GM12878 (cell line): ENCODE data around the gene CD48. TPM values are rescaled to one million over a fixed set of nuclear protein-coding genes. Genes with fewer than 3 reads are reported as not detected.

Source experiments
- ATAC-seq: fragments of 200-7000 bp; cut with Tn5 transposase; 3 replicates; pipeline ENCODE4 v1.9.1; 2020; ENCODE audit warnings: mild to moderate bottlenecking, moderate library complexity
- BruUV-seq: library from RNA; stranded (reverse); fragments of 400-500 nt; replicated peaks from 2 replicates; lab custom pipeline; 2021; lab: Mats Ljungman, UMichigan
- CTCF ChIA-PET: fragments of 300-600 bp; sonication (Branson Sonifier 250); formaldehyde crosslinking; extraction: SDS; loops from one replicate; lab custom pipeline; 2021; ENCODE audit warnings: inconsistent platforms; lab: Yijun Ruan, JAX
- POLR2A ChIA-PET: fragments of 350-600 bp; formaldehyde crosslinking; extraction: SDS; loops from one replicate; lab custom pipeline; 2021; ENCODE audit warnings: inconsistent platforms; lab: Charles Lee
- RAD21 ChIA-PET: fragments of 300-600 bp; sonication (Branson Sonifier 250); formaldehyde crosslinking; loops from one replicate; lab custom pipeline; 2023; ENCODE audit warnings: antibody characterized with exemption; ENCODE audit not compliant: unreplicated experiment; lab: Charles Lee
- SMC1A ChIA-PET: fragments of 300-600 bp; sonication (Branson Sonifier 250); formaldehyde crosslinking; loops from one replicate; lab custom pipeline; 2023; ENCODE audit not compliant: unreplicated experiment, uncharacterized antibody; lab: Charles Lee
- DNase-seq: peaks from one replicate; pipeline ENCODE4 v3.0.0-alpha.2; 2011; ENCODE audit warnings: low read depth, low spot score
- FAIRE-seq: peaks from 3 replicates; lab custom pipeline; 2011; peaks lifted over from hg19 to GRCh38; lab: Jason Lieb, UNC
- H2AFZ ChIP-seq: 2 replicates; pipeline ENCODE4 v1.6.0; 2011; ENCODE audit warnings: low read depth, low read length, control low read depth; ENCODE audit not compliant: control insufficient read depth
- H3K27ac ChIP-seq: 2 replicates; pipeline ENCODE4 v1.5.1; 2011; ENCODE audit warnings: control low read depth; ENCODE audit not compliant: control insufficient read depth, insufficient read depth
- H3K27me3 ChIP-seq, 2 experiments: replicated peaks in 1 of 2; 2 replicates each; pipeline versions ENCODE4 v1.6.0 to v1.6.1; 2011; ENCODE audit warnings: low read length in 1 of 2; ENCODE audit not compliant: control insufficient read depth in 2 of 2, insufficient read depth in 2 of 2
- H3K36me3 ChIP-seq, 2 experiments: 2 replicates each; pipeline ENCODE4 v1.5.1; 2011; ENCODE audit warnings: low read length in 1 of 2; ENCODE audit not compliant: control insufficient read depth in 2 of 2, insufficient read depth in 2 of 2
- H3K4me1 ChIP-seq: 2 replicates; pipeline ENCODE4 v1.6.1; 2011; ENCODE audit warnings: mild to moderate bottlenecking, low read length, moderate library complexity, mixed read lengths; ENCODE audit not compliant: control insufficient read depth, insufficient read depth
- H3K4me2 ChIP-seq: 2 replicates; pipeline ENCODE4 v1.6.0; 2011; ENCODE audit warnings: control low read depth; ENCODE audit not compliant: control insufficient read depth, insufficient read depth
- H3K4me3 ChIP-seq: fragments of 200-600 bp; sonication (generic); 2 replicates; pipeline ENCODE4 v1.5.1; 2016
- H3K79me2 ChIP-seq: 2 replicates; pipeline ENCODE4 v1.6.0; 2011; ENCODE audit warnings: low read length; ENCODE audit not compliant: control insufficient read depth, insufficient read depth
- H3K9ac ChIP-seq: 2 replicates; pipeline ENCODE4 v1.8.0; 2011; ENCODE audit warnings: low read length, control low read depth, mixed read lengths; ENCODE audit not compliant: control insufficient read depth, insufficient read depth
- H3K9me3 ChIP-seq: replicated peaks from 3 replicates; pipeline ENCODE4 v1.5.1; 2011; ENCODE audit warnings: mild to moderate bottlenecking, low read length; ENCODE audit not compliant: control insufficient read depth, insufficient read depth
- H4K20me1 ChIP-seq: 2 replicates; pipeline ENCODE4 v1.6.0; 2011; ENCODE audit not compliant: control insufficient read depth, insufficient read depth
- BCL3 ChIP-seq: IDR thresholded peaks from 2 replicates; pipeline ENCODE4 v1.6.1; 2011; ENCODE audit warnings: borderline replicate concordance, low read depth, mild to moderate bottlenecking, moderate library complexity, low read length; ENCODE audit not compliant: insufficient read depth, poor library complexity, severe bottlenecking
- EED ChIP-seq: sonication (generic); IDR thresholded peaks from 2 replicates; pipeline ENCODE4 v1.6.1; 2016; ENCODE audit warnings: antibody characterized with exemption, low read depth
- FOXM1 ChIP-seq: IDR thresholded peaks from 2 replicates; pipeline ENCODE4 v1.6.1; 2012; ENCODE audit warnings: low read depth, mild to moderate bottlenecking, inconsistent platforms, low read length, moderate library complexity
- IKZF1 ChIP-seq: fragments of 450-650 bp; conservative IDR thresholded peaks from 2 replicates; pipeline ENCODE4 v1.6.1; 2017; ENCODE audit warnings: antibody characterized with exemption, mild to moderate bottlenecking
- JUNB ChIP-seq: IDR thresholded peaks from 2 replicates; pipeline ENCODE4 v1.6.1; 2016; ENCODE audit warnings: antibody characterized with exemption, mild to moderate bottlenecking
- LARP7 ChIP-seq: fragments of 450-650 bp; IDR thresholded peaks from 2 replicates; pipeline ENCODE4 v1.6.1; 2017; ENCODE audit warnings: mild to moderate bottlenecking
- MTA3 ChIP-seq: IDR thresholded peaks from 2 replicates; pipeline ENCODE4 v1.6.1; 2012; ENCODE audit warnings: low read length, inconsistent platforms, borderline replicate concordance
- NFIC ChIP-seq: IDR thresholded peaks from 2 replicates; pipeline ENCODE4 v1.6.1; 2012; ENCODE audit warnings: low read depth, mild to moderate bottlenecking, inconsistent platforms, low read length, moderate library complexity
- RUNX3 ChIP-seq: IDR thresholded peaks from 2 replicates; pipeline ENCODE4 v1.6.1; 2012; ENCODE audit warnings: low read length, inconsistent platforms
- SMC3 ChIP-seq: IDR thresholded peaks from 2 replicates; pipeline ENCODE4 v1.6.1; 2011; ENCODE audit warnings: low read length, improper control_type of control experiment, borderline replicate concordance
- WGBS: methylation state at CpG from one replicate; pipeline ENCODE4 v1.1.6; 2016; ENCODE audit warnings: low lambda C conversion rate; ENCODE audit not compliant: insufficient replicate concordance, insufficient coverage; ENCODE audit errors: missing lambda C conversion rate; 5-methylcytosine and 5-hydroxymethylcytosine counted together
- in situ Hi-C: fragments of 300-500 bp; cut with MboI; formaldehyde crosslinking; loops from 9 replicates; pipeline ENCODE4 v1.14.3; 2018; ENCODE audit warnings: mixed read lengths
- intact Hi-C: fragments of 100-400 bp; cut with micrococcal nuclease; formaldehyde crosslinking; loops from one replicate; pipeline ENCODE4 v1.14.2; 2022; ENCODE audit not compliant: unreplicated experiment
- polyA plus RNA-seq, 11 experiments: library from polyadenylated mRNA; depleted of rRNA in 4 of 11; unstranded in 6 of 11; stranded (reverse) in 5 of 11; fragments of >200 nt; fragmentation: Nextera tagmentation in 4 of 11; fragmentation: Illumina TruSeq in 1 of 11; extraction: Ambion mirVana in 4 of 11; extraction: Trizol in 1 of 11; gene quantifications; 1 replicate in 1 of 11; 2 replicates in 10 of 11; pipeline versions ENCODE4 v1.2.1 to v1.2.3, GENCODE V29; 2011 to 2016; ENCODE audit warnings: inconsistent platforms in 2 of 11, missing spikeins in 2 of 11, low read depth in 1 of 11
- total RNA-seq, 4 experiments: library from RNA; depleted of rRNA in 3 of 4; stranded (reverse); fragments of >200 nt in 3 of 4; fragmentation: Illumina TruSeq in 1 of 4; extraction: Trizol in 1 of 4; gene quantifications; 2 replicates each; pipeline versions ENCODE4 v1.2.1 to v1.2.3, GENCODE V29; 2013 to 2021
- TF ChIP-seq, protein P1 (sequence below): fragments of 150-350 bp; IDR thresholded peaks from 2 replicates; pipeline ENCODE4 v1.6.1; 2014; ENCODE audit warnings: mild to moderate bottlenecking, low read depth, low read length

The CD48 gene
- total and polyA plus RNA-seq, 10 of the 15 experiments (the other 5 are each of a cell fraction or from before 2014, with no cell fraction given) = 302 to 1,315 (median 430) TPM

GRCh38 chr1:160653620-160654016, 58.0 kb downstream of the CD48 start:
- peak overlapping the region; percentile 75 for H3K27ac ChIP-seq
- H3K36me3 ChIP-seq = no peaks in the 10 kb centered on the region
- peaks cover 56% of the 10 kb centered on the region for H3K79me2 ChIP-seq
- TF ChIP-seq RUNX3 = peak; percentile 25
- TF ChIP-seq FOXM1 = peak; percentile 12; the same call in 1 of the 2 replicates
- 0 out of 2 replicates have a peak, but pooled peaks have one; percentile 12 for TF ChIP-seq SMC3
- TF ChIP-seq, protein P1, sequence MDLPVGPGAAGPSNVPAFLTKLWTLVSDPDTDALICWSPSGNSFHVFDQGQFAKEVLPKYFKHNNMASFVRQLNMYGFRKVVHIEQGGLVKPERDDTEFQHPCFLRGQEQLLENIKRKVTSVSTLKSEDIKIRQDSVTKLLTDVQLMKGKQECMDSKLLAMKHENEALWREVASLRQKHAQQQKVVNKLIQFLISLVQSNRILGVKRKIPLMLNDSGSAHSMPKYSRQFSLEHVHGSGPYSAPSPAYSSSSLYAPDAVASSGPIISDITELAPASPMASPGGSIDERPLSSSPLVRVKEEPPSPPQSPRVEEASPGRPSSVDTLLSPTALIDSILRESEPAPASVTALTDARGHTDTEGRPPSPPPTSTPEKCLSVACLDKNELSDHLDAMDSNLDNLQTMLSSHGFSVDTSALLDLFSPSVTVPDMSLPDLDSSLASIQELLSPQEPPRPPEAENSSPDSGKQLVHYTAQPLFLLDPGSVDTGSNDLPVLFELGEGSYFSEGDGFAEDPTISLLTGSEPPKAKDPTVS = no peak
- TF ChIP-seq NFIC = peak; percentile 60; the same call in 1 of the 2 replicates
- no peak for TF ChIP-seq JUNB
- TF ChIP-seq EED = peak; percentile 77; the same call in 1 of the 2 replicates
- 0 out of 2 replicates have a peak, but pooled peaks have one; percentile 9 for TF ChIP-seq IKZF1
- TF ChIP-seq MTA3 = 0 out of 2 replicates have a peak, but pooled peaks have one; percentile 12
- no peak for TF ChIP-seq LARP7
- TF ChIP-seq BCL3 = peak; percentile 54
- H3K4me1 ChIP-seq = peaks cover 66% of the 10 kb centered on the region
- H3K9ac ChIP-seq = peak overlapping the region; percentile 39
- POLR2A ChIA-PET = interaction anchor here (0.6 to 9.0 kb wide), 5 partner anchors 8 to 20 kb away, joined by 3 to 61 read pairs (median 3); no protein-coding TSS in a partner anchor
- in situ Hi-C loops = no loop called here
- DNase-seq (no peak), FAIRE-seq (no peak), ATAC-seq (peak; percentile 71)
- H3K4me2 ChIP-seq = peak overlapping the region; percentile 83
- intact Hi-C loops = no loop called here
- 25% methylated on average over 2 of the region's 2 CpGs for WGBS
- H2AFZ ChIP-seq = no peak overlapping the region
- H3K9me3 ChIP-seq = no peaks in the 10 kb centered on the region; the same call in 2 of the 3 replicates
- SMC1A ChIA-PET = interaction anchor here (1.1 to 12.3 kb wide), 2 partner anchors 9 to 20 kb away, joined by 4 to 187 read pairs; no protein-coding TSS in a partner anchor
- H4K20me1 ChIP-seq = no peaks in the 10 kb centered on the region
- RAD21 ChIA-PET = interaction anchor here (0.7 to 1.9 kb wide), 4 partner anchors 11 to 21 kb away, joined by 3 to 5 read pairs (median 4); no protein-coding TSS in a partner anchor
- CTCF ChIA-PET = interaction anchor here (0.8 kb wide), 1 partner anchor 19 kb away, joined by 3 read pairs; no protein-coding TSS in a partner anchor
- BruUV-seq = no TSS peak
- H3K27me3 ChIP-seq = no peaks in the 10 kb centered on the region
- H3K4me3 ChIP-seq = peak overlapping the region; percentile 37; the same call in 1 of the 2 replicates
